Measurements from ENCODE around the gene NBR1.
A peak's percentile ranks its signal among the peaks of the same experiment; 100 is the strongest.
"Not testable (repeated sequence)": the region's sequence is repeated elsewhere in the genome, so short reads cannot be mapped to it uniquely, and the experiment has no call there.

Gene NBR1

GRCh38 chr17:43232021-43232699 lies 61.1 kb downstream of the NBR1 start:
- H3K27me3 ChIP-seq (ENCODE audit: control insufficient read depth, insufficient read depth, low read length); H3K36me3 ChIP-seq (ENCODE audit: control insufficient read depth, insufficient read depth, low read length); H3K4me1 ChIP-seq (ENCODE audit: control insufficient read depth, insufficient read depth, low read length); H3K9me3 ChIP-seq (ENCODE audit: control insufficient read depth, insufficient read depth, low read depth, low read length): not testable (repeated sequence)
- peak overlapping the region; percentile 46 for H3K9ac ChIP-seq (ENCODE audit: low read length)
- peak overlapping the region; percentile 68; the same call in 1 of the 2 replicates for H3K27ac ChIP-seq (ENCODE audit: low read depth, low read length)
- H3K4me3 ChIP-seq (ENCODE audit: low read depth, low read length): peak overlapping the region; percentile 31; the same call in 1 of the 2 replicates

GRCh38 chr17:43233263-43233662 lies 62.2 kb downstream of the NBR1 start:
- H3K9me3 ChIP-seq (ENCODE audit: control insufficient read depth, insufficient read depth, low read depth, low read length); H3K36me3 ChIP-seq (ENCODE audit: control insufficient read depth, insufficient read depth, low read length); H3K9ac ChIP-seq (ENCODE audit: low read length); H3K27ac ChIP-seq (ENCODE audit: low read depth, low read length); H3K27me3 ChIP-seq (ENCODE audit: control insufficient read depth, insufficient read depth, low read length); H3K4me1 ChIP-seq (ENCODE audit: control insufficient read depth, insufficient read depth, low read length); H3K4me3 ChIP-seq (ENCODE audit: low read depth, low read length): not testable (repeated sequence)

- H3K27ac ChIP-seq (ENCODE audit: low read depth, low read length); H3K9me3 ChIP-seq (ENCODE audit: control insufficient read depth, insufficient read depth, low read depth, low read length); H3K27me3 ChIP-seq (ENCODE audit: control insufficient read depth, insufficient read depth, low read length); H3K9ac ChIP-seq (ENCODE audit: low read length); H3K4me3 ChIP-seq (ENCODE audit: low read depth, low read length); H3K4me1 ChIP-seq (ENCODE audit: control insufficient read depth, insufficient read depth, low read length); H3K36me3 ChIP-seq (ENCODE audit: control insufficient read depth, insufficient read depth, low read length): not testable (repeated sequence)
Measured at GRCh38 chr17:43233877-43234276, 62.9 kb downstream of the NBR1 start, which contains the start of gene RNU2-1. Gene RNU2-1 (minus strand): TSS chr17:43233977.

- H3K4me1 ChIP-seq (ENCODE audit: control insufficient read depth, insufficient read depth, low read length); H3K9me3 ChIP-seq (ENCODE audit: control insufficient read depth, insufficient read depth, low read depth, low read length); H3K4me3 ChIP-seq (ENCODE audit: low read depth, low read length); H3K27me3 ChIP-seq (ENCODE audit: control insufficient read depth, insufficient read depth, low read length); H3K27ac ChIP-seq (ENCODE audit: low read depth, low read length); H3K36me3 ChIP-seq (ENCODE audit: control insufficient read depth, insufficient read depth, low read length); H3K9ac ChIP-seq (ENCODE audit: low read length): not testable (repeated sequence)
Measured at GRCh38 chr17:43239597-43239996, 68.6 kb downstream of the NBR1 start.

- not testable (repeated sequence) for H3K4me3 ChIP-seq (ENCODE audit: low read depth, low read length); H3K4me1 ChIP-seq (ENCODE audit: control insufficient read depth, insufficient read depth, low read length); H3K9me3 ChIP-seq (ENCODE audit: control insufficient read depth, insufficient read depth, low read depth, low read length); H3K27me3 ChIP-seq (ENCODE audit: control insufficient read depth, insufficient read depth, low read length); H3K27ac ChIP-seq (ENCODE audit: low read depth, low read length); H3K36me3 ChIP-seq (ENCODE audit: control insufficient read depth, insufficient read depth, low read length); H3K9ac ChIP-seq (ENCODE audit: low read length)
Measured at GRCh38 chr17:43240596-43241352, 69.8 kb downstream of the NBR1 start.

GRCh38 chr17:43246456-43246855 lies 75.4 kb downstream of the NBR1 start:
- not testable (repeated sequence) for H3K9me3 ChIP-seq (ENCODE audit: control insufficient read depth, insufficient read depth, low read depth, low read length); H3K27me3 ChIP-seq (ENCODE audit: control insufficient read depth, insufficient read depth, low read length); H3K36me3 ChIP-seq (ENCODE audit: control insufficient read depth, insufficient read depth, low read length); H3K4me3 ChIP-seq (ENCODE audit: low read depth, low read length); H3K27ac ChIP-seq (ENCODE audit: low read depth, low read length); H3K4me1 ChIP-seq (ENCODE audit: control insufficient read depth, insufficient read depth, low read length); H3K9ac ChIP-seq (ENCODE audit: low read length)

Measured in HUES6 (cell line).